ENCODE data around the gene SFXN2.
A peak's percentile ranks its signal among the peaks of the same experiment; 100 is the strongest.

DNA sequence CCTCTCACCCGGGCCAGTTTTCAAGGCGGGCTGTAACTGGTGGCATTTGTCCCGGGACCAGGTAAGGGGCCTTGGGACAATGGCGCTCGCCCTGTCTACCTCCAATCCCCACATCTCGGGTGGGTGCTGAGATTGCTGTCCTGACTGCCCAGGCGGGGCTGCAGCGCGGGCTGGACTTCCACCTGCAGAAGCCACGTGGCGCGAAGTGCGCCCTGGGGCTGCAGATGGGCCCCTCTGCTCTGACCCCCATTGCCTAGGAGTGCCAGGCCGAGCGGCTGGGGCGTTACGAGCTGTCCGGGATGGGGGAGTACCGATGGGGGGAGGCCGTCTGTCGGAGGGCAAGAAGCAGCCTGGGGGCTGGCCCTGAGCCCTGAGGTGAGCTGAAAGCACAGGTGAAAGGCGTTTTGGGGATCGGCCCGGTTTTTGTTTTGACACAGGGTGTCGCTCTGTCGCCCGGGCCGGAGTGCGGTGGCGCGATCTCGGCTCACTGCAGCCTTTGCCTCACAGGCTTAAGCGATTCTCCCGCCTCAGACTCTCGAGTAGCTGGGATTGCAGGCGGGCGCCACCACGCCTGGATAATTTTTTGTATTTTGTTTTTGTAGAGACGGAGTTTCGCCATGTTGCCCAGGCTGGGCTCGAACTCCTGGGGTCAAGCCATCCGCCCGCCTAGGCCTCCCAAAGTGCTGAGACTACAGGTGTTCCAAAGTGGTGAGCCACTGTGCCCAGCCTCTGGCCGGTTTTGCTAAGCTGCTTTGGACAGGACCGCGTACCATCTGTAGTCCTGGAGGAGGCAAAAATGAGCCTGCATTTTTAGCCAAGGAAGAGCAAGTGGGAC, at the start of gene SFXN2:
- TF ChIP-seq CTCF (IDR thresholded peaks at IDR 0.05; ENCODE audit: low read length) (peak; percentile 39), EZH2 (optimal IDR thresholded peaks at IDR 0.05; ENCODE audit: low read depth, low read length) (no peak)
